Right renal pelvis (tissue), 4 donors: Measurements from ENCODE around the gene SYT17. TPM values are rescaled to one million over a fixed set of nuclear protein-coding genes. Genes with fewer than 3 reads are reported as not detected.

ENCODE experiments used
- DNase-seq, 4 donors: peaks; one replicate each; pipeline ENCODE4 v3.0.0-alpha.2; 2013; ENCODE audit warnings: low read depth in 4 of 4, low spot score in 3 of 4, missing footprints in 1 of 4
- polyA plus RNA-seq, 4 donors: library from polyadenylated mRNA; unstranded; fragments of 120-200 nt; gene quantifications; one replicate each; pipeline ENCODE4 v1.2.1, GENCODE V29; 2013; ENCODE audit not compliant: insufficient read length in 4 of 4

SYT17 gene, protein sequence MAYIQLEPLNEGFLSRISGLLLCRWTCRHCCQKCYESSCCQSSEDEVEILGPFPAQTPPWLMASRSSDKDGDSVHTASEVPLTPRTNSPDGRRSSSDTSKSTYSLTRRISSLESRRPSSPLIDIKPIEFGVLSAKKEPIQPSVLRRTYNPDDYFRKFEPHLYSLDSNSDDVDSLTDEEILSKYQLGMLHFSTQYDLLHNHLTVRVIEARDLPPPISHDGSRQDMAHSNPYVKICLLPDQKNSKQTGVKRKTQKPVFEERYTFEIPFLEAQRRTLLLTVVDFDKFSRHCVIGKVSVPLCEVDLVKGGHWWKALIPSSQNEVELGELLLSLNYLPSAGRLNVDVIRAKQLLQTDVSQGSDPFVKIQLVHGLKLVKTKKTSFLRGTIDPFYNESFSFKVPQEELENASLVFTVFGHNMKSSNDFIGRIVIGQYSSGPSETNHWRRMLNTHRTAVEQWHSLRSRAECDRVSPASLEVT
- 10 to 100 TPM in 1 of 4 donors, 1 to 10 TPM in 3; 8.7 to 10.5 (median 9.2) TPM for polyA plus RNA-seq

DNA sequence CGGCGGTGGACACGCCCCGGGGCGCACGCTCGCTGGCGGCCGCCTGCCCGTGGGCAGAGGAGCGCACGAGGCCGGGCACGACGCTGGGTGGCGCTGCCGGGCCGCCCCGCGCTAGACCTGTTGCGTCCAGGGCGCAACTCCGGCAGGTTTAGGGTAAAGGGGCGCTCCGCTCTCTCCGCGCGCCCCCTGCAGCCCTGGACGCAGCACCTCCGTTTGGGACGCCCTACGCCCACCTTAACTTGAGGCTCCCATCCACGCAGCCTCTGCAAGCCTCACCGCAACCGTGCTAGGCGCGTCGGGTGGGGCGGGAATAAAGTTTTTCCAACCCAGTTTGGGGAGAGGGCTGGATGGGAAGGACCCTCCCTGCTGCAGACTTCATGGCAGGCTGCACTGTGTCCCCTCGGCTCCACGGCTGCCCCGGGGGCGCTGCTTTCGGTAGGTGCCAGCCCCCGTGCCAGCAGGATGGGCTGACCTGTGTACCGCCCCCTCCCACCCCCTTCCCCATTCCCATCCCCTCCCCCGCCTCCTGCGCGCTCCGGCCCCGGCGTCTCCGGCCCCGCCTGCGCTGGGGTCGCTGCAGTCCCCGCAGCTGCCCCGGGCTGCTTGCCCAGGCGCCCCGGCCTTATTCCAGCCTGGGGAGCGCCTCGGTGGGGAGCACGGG, at the start of gene SYT17:
Gene SYT17, plus strand, starts transcription at position 531 of the 661 bp plus-strand sequence. CDS start 407 bp downstream, outside the sequence.
- DNase-seq, result peak in 3 of 4 donors; percentile 51 to 62 (median 54)

GRCh38 chr16:19118938-19119431, 49.1 kb upstream of the SYT17 start:
- DNase-seq, result no peak

- no peak for DNase-seq
Measured at GRCh38 chr16:19119564-19119963, 48.5 kb upstream of the SYT17 start.

DNA sequence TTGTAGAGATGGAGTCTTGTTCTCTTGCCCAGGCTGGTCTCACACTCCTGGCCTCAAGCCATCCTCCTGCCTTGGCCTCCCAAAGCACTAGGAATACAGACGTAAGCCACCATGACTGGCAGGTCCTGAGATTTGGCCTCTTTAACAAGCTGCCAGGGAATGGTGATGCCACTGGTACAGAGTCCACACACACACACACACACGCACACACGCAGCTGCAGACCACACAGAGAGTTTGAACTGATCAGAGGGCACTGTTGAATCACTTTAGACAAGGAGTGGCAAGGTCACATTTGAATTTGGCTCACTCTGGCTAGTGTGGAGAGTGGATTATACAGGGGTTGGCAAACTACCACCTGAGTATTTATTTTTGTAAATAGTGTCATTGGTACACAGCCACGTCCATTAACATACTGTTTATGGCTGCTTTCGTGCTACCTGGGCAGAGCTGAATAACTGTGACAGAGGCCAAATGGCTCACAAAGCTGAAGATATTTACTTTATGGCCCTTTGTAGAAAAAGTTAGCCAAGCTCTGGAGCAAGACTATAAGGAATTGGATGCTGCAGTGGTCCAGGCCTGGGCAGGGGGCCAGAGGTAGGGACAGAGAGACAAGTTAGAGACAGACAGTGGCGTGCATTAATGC, 44.4 kb upstream of the SYT17 start:
- DNase-seq, result no peak

DNA sequence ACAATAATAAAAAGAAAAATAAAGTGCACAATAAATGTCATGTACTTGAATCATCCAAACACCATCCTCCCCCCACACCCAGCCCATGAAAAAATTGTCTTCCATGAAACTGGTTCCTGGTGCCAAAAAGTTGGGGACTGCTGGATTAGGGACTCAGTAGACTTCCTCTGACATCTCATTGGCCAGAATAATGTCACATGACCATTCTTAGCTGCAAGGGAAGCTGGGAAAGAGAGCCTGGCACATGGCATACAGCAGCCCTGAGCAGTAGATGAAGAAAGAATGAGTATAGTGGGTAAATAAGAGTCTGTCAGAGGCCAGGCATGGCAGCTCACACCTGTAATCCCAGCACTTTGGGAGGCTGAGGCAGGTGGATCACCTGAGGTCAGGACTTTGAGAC, 41.7 kb upstream of the SYT17 start:
- no peak for DNase-seq

- no peak for DNase-seq
Measured at GRCh38 chr16:19127205-19127604, 40.8 kb upstream of the SYT17 start.

DNA sequence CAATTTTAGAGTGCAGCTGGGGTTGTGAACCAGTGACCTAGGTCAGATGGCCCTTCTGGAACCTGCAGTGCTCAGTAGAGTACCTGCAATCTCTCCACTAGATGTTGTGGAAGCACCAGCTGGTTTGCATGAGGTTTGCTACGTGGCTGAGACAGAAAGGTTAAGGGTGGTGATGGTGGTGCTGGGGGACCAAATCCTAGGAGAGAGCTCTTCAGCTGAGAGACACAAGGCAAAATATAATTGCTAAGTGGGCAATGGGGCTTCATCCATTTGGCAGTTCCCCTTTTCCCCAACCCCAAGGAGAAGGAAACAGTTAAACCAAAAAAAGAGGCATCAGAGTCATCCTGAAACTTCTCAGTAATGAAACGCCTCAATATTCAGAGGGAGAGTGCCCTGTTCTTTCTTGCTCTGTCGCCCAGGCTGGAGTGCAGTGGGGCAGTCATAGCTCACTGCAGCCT, 40.3 kb upstream of the SYT17 start:
- no peak for DNase-seq

DNA sequence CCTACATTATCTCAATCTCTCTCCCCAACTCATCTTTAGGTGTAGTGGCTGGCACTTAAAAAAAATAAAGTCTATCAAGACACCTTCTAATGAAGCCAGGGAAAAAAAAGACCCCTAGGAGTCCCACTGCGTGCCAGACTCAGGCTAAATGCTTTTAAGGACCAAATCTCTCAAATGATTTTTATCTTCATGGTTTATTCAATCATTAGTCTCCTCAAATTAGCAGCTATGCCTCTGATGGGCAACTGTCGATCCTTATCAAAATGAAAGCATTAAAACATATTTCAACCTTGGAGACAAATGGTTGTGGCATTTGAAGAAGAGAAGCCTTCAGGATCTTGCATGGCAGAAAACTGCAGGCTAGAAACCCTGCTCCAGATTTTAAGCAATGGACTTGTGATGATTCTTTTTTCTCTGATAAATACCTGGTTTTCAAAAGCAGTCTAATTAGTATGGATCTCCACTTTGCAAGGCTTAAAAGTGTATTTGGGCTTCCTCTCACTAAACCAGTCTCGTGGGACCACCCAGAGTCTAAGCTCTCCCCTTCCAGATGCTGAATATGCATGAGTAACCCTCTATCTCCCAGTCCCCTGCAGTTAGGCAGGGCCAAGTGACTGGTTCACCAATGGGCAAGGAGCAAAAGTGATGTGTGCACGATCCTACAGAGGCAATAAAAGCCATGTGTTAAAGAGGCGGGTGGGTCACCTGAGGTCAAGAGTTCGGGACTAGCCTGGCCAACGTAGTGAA, 39.4 kb upstream of the SYT17 start:
- no peak for DNase-seq

- DNase-seq, result no peak
Measured at GRCh38 chr16:19130385-19130784, 37.7 kb upstream of the SYT17 start.

DNA sequence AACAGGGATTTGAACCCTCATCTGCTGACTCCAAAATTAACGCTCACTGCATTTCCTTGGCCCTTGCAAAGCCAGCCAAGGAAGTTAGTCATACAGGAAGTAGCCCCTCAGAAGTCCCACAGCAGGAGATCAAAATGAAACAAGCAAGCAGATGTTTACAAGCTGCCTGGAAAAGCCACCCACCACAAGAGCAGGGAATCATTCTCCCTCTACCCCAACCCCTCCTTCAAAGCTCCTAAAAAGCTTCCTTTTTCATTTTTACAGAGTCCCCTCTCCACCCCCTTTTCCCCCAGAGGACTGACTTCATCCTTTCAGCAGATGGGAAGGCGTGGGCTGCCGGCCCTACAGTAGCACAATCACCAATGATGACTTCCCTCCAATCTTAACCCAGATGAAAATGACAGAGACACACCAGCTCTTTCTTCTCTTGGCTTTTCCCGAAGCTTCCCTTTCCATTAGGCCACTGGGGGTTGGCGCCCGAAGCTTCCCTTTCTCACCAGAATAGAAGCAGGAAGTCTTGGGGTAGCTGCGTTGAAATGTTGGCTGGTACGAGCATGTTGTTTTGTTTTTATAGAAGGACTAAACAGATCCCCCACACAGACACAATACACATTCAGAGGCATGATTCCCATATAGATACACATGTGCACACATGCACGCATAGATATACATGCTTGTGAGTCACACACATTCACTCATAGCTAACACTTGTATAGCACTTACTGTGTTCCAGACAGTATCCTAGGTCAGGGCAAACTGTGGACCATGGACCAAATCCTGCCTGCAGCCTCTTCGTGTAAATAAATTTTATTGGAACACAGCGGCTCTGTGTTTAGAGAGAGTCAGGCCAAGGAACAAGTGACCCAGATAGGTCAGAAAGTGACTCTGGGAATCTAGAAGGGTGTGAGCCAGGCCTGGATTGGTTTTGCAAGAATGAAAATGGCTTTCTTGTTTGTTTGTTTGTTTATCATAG, 36.9 kb upstream of the SYT17 start:
- DNase-seq, result no peak

GRCh38 chr16:19131825-19132218, 36.2 kb upstream of the SYT17 start:
- no peak for DNase-seq

- no peak for DNase-seq
Measured at GRCh38 chr16:19132255-19132654, 35.8 kb upstream of the SYT17 start.

GRCh38 chr16:19132898-19133297, 35.1 kb upstream of the SYT17 start:
- DNase-seq, result no peak

GRCh38 chr16:19133600-19133999, 34.4 kb upstream of the SYT17 start:
- DNase-seq, result no peak

DNA sequence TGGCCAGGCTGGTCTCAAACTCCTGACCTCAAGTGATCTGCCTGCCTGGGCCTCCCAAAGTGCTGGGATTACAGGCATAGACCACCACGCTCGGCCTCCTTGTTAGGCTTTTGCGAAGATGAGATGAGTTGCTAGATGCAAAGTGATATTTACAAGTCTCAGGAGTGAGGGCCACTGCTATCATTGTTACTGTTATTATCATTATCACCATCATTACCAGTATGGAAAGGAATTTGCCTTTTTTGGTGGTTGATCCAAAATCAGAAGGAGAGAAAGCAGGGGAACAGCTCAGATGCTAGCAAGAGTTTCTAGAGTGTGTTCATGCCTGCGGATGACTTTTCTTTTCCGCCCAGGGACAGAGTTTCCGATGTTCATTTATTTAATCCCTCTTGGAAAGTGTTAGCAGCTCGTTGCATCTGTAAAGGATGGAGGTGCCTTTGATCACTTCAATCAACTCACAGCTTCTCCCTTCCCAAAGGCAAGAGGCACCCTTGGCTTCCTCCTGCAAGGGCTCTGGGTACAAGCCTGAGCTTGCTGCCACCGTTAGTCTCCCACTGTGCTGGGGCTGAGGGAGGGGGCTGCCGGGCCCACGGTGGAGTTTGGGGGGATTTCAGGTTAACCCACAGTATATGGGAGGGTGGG, 32.7 kb upstream of the SYT17 start:
- no peak for DNase-seq

DNA sequence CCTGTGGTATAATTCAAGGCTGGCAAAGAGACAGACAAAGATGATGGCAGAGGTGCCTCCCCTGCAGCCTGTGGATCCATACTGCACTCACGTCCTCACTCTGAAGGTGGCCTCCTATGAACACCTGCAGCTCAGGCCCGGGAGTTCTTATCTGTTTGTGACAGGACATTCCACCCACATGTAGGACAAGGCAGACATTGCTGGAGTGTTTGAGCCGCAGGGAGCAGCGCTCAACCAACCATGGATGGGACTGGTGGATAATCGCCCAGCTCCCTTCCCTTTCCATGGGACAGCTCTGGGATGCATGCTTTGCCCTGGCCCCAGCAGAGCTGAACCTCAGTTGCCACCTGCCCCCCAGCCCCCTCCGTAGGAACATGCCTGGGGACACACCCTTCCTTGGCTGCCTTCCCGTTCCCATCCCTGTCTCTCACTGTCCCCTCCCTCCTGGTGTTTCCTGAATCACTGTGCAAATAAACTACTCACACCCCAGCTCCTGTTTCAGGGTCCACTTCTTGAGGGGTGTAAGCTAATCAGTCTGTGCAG, 32.1 kb upstream of the SYT17 start:
- DNase-seq, result no peak

DNA sequence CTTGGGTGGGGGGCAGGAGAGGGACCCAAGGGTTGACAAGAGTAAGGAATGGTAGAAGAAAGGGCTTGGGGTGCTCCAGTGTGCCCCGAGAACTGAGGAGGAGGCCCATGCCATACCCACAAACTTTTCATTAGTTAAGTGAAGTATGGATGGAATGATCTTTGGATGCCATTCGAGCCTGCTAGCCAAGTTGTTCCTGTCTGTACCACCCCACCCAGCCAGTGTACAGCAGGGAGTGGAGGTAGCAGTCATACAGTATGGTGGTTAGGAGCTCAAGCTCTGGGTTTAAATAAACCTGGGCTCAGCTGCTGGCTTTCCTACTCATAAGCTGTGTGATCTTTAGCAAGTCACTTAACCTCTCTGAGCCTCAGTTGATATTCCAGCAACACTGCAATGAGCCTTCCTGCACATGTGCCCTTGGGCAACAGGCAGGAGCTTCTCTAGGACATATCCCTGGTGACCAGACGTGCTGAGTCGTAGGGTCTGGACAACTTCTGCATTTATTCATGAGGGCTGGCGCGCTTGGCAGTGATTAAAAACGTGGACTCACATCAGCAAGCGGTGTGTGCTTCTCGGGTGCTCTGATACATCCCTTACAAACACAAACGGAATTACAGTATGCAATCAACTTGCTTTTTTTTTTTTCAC, 31.4 kb upstream of the SYT17 start:
- no peak for DNase-seq
